ENCODE data around the gene CBS. TPM values are rescaled to one million over a fixed set of nuclear protein-coding genes. Genes with fewer than 3 reads are reported as not detected.
"Not testable (repeated sequence)": the region's sequence is repeated elsewhere in the genome, so short reads cannot be mapped to it uniquely, and the experiment has no call there.

Gene CBS
- 91.1 TPM for total RNA-seq (ENCODE audit: unreplicated experiment)
- long read RNA-seq, transcript CBS-204 (17 exons, 2,605 nt): major isoform, 47 of 68 reads
- long read RNA-seq, partial matches to known transcripts: 7 of 68 reads
- long read RNA-seq, other reads (novel, unspliced or antisense): 9 of 68 reads

GRCh38 chr21:43075170-43076022, at the start of gene CBS:
CBS (minus strand) TSS chr21:43075835; CDS start chr21:43072193, 3,642 bp downstream.
- H3K27me3 Mint-ChIP-seq (ENCODE audit: unreplicated experiment); H3K9me3 Mint-ChIP-seq (ENCODE audit: unreplicated experiment); H3K27ac Mint-ChIP-seq (ENCODE audit: unreplicated experiment); DNase-seq (ENCODE audit: low spot score); H3K4me1 Mint-ChIP-seq (ENCODE audit: unreplicated experiment); H3K4me3 Mint-ChIP-seq (ENCODE audit: unreplicated experiment); H3K36me3 Mint-ChIP-seq (ENCODE audit: low read depth, unreplicated experiment): not testable (repeated sequence)

- not testable (repeated sequence) for H3K36me3 Mint-ChIP-seq (ENCODE audit: low read depth, unreplicated experiment); H3K4me1 Mint-ChIP-seq (ENCODE audit: unreplicated experiment); H3K27me3 Mint-ChIP-seq (ENCODE audit: unreplicated experiment); H3K27ac Mint-ChIP-seq (ENCODE audit: unreplicated experiment); H3K4me3 Mint-ChIP-seq (ENCODE audit: unreplicated experiment); H3K9me3 Mint-ChIP-seq (ENCODE audit: unreplicated experiment); DNase-seq (ENCODE audit: low spot score)
These were observed 40.3 kb upstream of the CBS start for GRCh38 chr21:43115956-43116355.

GRCh38 chr21:43114483-43114882, 38.8 kb upstream of the CBS start:
- H3K27ac Mint-ChIP-seq (ENCODE audit: unreplicated experiment); H3K27me3 Mint-ChIP-seq (ENCODE audit: unreplicated experiment); H3K9me3 Mint-ChIP-seq (ENCODE audit: unreplicated experiment); H3K4me3 Mint-ChIP-seq (ENCODE audit: unreplicated experiment); DNase-seq (ENCODE audit: low spot score); H3K36me3 Mint-ChIP-seq (ENCODE audit: low read depth, unreplicated experiment); H3K4me1 Mint-ChIP-seq (ENCODE audit: unreplicated experiment): not testable (repeated sequence)

- H3K36me3 Mint-ChIP-seq (ENCODE audit: low read depth, unreplicated experiment); H3K4me1 Mint-ChIP-seq (ENCODE audit: unreplicated experiment); H3K4me3 Mint-ChIP-seq (ENCODE audit: unreplicated experiment); H3K9me3 Mint-ChIP-seq (ENCODE audit: unreplicated experiment); H3K27me3 Mint-ChIP-seq (ENCODE audit: unreplicated experiment); H3K27ac Mint-ChIP-seq (ENCODE audit: unreplicated experiment); DNase-seq (ENCODE audit: low spot score): not testable (repeated sequence)
These were observed 33.4 kb upstream of the CBS start for GRCh38 chr21:43109006-43109405.

- H3K27me3 Mint-ChIP-seq (ENCODE audit: unreplicated experiment); H3K9me3 Mint-ChIP-seq (ENCODE audit: unreplicated experiment); H3K4me1 Mint-ChIP-seq (ENCODE audit: unreplicated experiment); H3K27ac Mint-ChIP-seq (ENCODE audit: unreplicated experiment); H3K36me3 Mint-ChIP-seq (ENCODE audit: low read depth, unreplicated experiment); H3K4me3 Mint-ChIP-seq (ENCODE audit: unreplicated experiment); DNase-seq (ENCODE audit: low spot score): not testable (repeated sequence)
These were observed 32.5 kb upstream of the CBS start for GRCh38 chr21:43108177-43108576.

- H3K36me3 Mint-ChIP-seq (ENCODE audit: low read depth, unreplicated experiment); H3K9me3 Mint-ChIP-seq (ENCODE audit: unreplicated experiment): not testable (repeated sequence)
These were observed 32.1 kb upstream of the CBS start for GRCh38 chr21:43107794-43108137.

GRCh38 chr21:43106965-43107793, 31.5 kb upstream of the CBS start, which contains the start of gene U2AF1:
U2AF1 (minus strand) TSS chr21:43107570; CDS start chr21:43107494, 76 bp downstream.
- H3K4me3 Mint-ChIP-seq (ENCODE audit: unreplicated experiment); H3K4me1 Mint-ChIP-seq (ENCODE audit: unreplicated experiment); H3K27me3 Mint-ChIP-seq (ENCODE audit: unreplicated experiment); H3K36me3 Mint-ChIP-seq (ENCODE audit: low read depth, unreplicated experiment); H3K27ac Mint-ChIP-seq (ENCODE audit: unreplicated experiment); H3K9me3 Mint-ChIP-seq (ENCODE audit: unreplicated experiment): not testable (repeated sequence)
- DNase-seq (ENCODE audit: low spot score): peak; percentile 46

More at GRCh38 chr21:43107794-43108137, 32.1 kb upstream of the CBS start:
- not testable (repeated sequence) for DNase-seq (ENCODE audit: low spot score); H3K4me3 Mint-ChIP-seq (ENCODE audit: unreplicated experiment); H3K4me1 Mint-ChIP-seq (ENCODE audit: unreplicated experiment); H3K27ac Mint-ChIP-seq (ENCODE audit: unreplicated experiment); H3K27me3 Mint-ChIP-seq (ENCODE audit: unreplicated experiment)

GRCh38 chr21:43104642-43105041, 29.0 kb upstream of the CBS start:
- H3K27ac Mint-ChIP-seq (ENCODE audit: unreplicated experiment); H3K4me3 Mint-ChIP-seq (ENCODE audit: unreplicated experiment); H3K27me3 Mint-ChIP-seq (ENCODE audit: unreplicated experiment); DNase-seq (ENCODE audit: low spot score); H3K4me1 Mint-ChIP-seq (ENCODE audit: unreplicated experiment); H3K36me3 Mint-ChIP-seq (ENCODE audit: low read depth, unreplicated experiment); H3K9me3 Mint-ChIP-seq (ENCODE audit: unreplicated experiment): not testable (repeated sequence)

GRCh38 chr21:43102281-43102680, 26.6 kb upstream of the CBS start:
- H3K27me3 Mint-ChIP-seq (ENCODE audit: unreplicated experiment); H3K4me1 Mint-ChIP-seq (ENCODE audit: unreplicated experiment); DNase-seq (ENCODE audit: low spot score); H3K4me3 Mint-ChIP-seq (ENCODE audit: unreplicated experiment); H3K36me3 Mint-ChIP-seq (ENCODE audit: low read depth, unreplicated experiment); H3K27ac Mint-ChIP-seq (ENCODE audit: unreplicated experiment); H3K9me3 Mint-ChIP-seq (ENCODE audit: unreplicated experiment): not testable (repeated sequence)

- H3K4me1 Mint-ChIP-seq (ENCODE audit: unreplicated experiment); H3K9me3 Mint-ChIP-seq (ENCODE audit: unreplicated experiment); H3K27me3 Mint-ChIP-seq (ENCODE audit: unreplicated experiment); DNase-seq (ENCODE audit: low spot score); H3K36me3 Mint-ChIP-seq (ENCODE audit: low read depth, unreplicated experiment); H3K27ac Mint-ChIP-seq (ENCODE audit: unreplicated experiment); H3K4me3 Mint-ChIP-seq (ENCODE audit: unreplicated experiment): not testable (repeated sequence)
These were observed 26.0 kb upstream of the CBS start for GRCh38 chr21:43101676-43102075.

GRCh38 chr21:43101000-43101399, 25.4 kb upstream of the CBS start:
- not testable (repeated sequence) for H3K27me3 Mint-ChIP-seq (ENCODE audit: unreplicated experiment); H3K4me3 Mint-ChIP-seq (ENCODE audit: unreplicated experiment); H3K4me1 Mint-ChIP-seq (ENCODE audit: unreplicated experiment); H3K27ac Mint-ChIP-seq (ENCODE audit: unreplicated experiment); H3K36me3 Mint-ChIP-seq (ENCODE audit: low read depth, unreplicated experiment); DNase-seq (ENCODE audit: low spot score); H3K9me3 Mint-ChIP-seq (ENCODE audit: unreplicated experiment)

Measured in endothelial cell (in vitro differentiated cells).